ENCODE measurements around the gene SAMD8. TPM values are rescaled to one million over a fixed set of nuclear protein-coding genes. Genes with fewer than 3 reads are reported as not detected.
"Not testable (repeated sequence)": the region's sequence is repeated elsewhere in the genome, so short reads cannot be mapped to it uniquely, and the experiment has no call there.

SAMD8 gene
- total RNA-seq, 4 donors from 2014 or later: 18.5 to 36.0 (median 24.6) TPM

- no peak for TF ChIP-seq CTCF (IDR thresholded peaks at IDR 0.05)
- no peak for TF ChIP-seq POLR2A (IDR thresholded peaks at IDR 0.05)
- no peaks in the 10 kb centered on the region for H3K27me3 ChIP-seq
- WGBS, 2 donors: 80% methylated on average over 3 of the region's 6 CpGs; no CpG with 5 or more reads in 1 of the 2 donors
- H3K9me3 ChIP-seq: no peaks in the 10 kb centered on the region
- no peak overlapping the region for H3K4me3 ChIP-seq
- H3K27ac ChIP-seq: peak overlapping the region; percentile 32 to 82 (median 71)
- intact Hi-C loops (cut with DNase I): loop anchor here (5.0 kb wide), 2 partner anchors 837 to 862 kb away; no protein-coding TSS in a partner anchor
- H3K36me3 ChIP-seq: no peaks in the 10 kb centered on the region
- H3K4me1 ChIP-seq: peaks cover 21 to 59% (median 24%) of the 10 kb centered on the region in 3 donors
- DNase-seq: no peak
Measured at GRCh38 chr10:75103881-75104686, 7.4 kb upstream of the SAMD8 start.

- no peaks in the 10 kb centered on the region for H3K36me3 ChIP-seq
- peaks cover 21 to 51% (median 24%) of the 10 kb centered on the region in 3 donors for H3K4me1 ChIP-seq
- H3K27me3 ChIP-seq: no peaks in the 10 kb centered on the region
- no peaks in the 10 kb centered on the region for H3K9me3 ChIP-seq
- 49 to 60% methylated on average over 3 of the region's 3 CpGs for WGBS, 2 donors
- no peak for DNase-seq
- intact Hi-C loops (cut with DNase I): loop anchor here (5.0 kb wide), 2 partner anchors 838 to 863 kb away; no protein-coding TSS in a partner anchor
- peak overlapping the region; percentile 11 to 82 (median 68) for H3K27ac ChIP-seq
- TF ChIP-seq POLR2A (IDR thresholded peaks at IDR 0.05) (no peak), CTCF (IDR thresholded peaks at IDR 0.05) (no peak)
- H3K4me3 ChIP-seq: no peak overlapping the region
Measured at GRCh38 chr10:75104842-75105241, 6.6 kb upstream of the SAMD8 start.

GRCh38 chr10:75105576-75106197, 5.8 kb upstream of the SAMD8 start:
- no peak for DNase-seq
- H3K36me3 ChIP-seq: no peaks in the 10 kb centered on the region
- TF ChIP-seq POLR2A (IDR thresholded peaks at IDR 0.05) (no peak), CTCF (IDR thresholded peaks at IDR 0.05) (no peak)
- H3K4me3 ChIP-seq: no peak overlapping the region
- no peaks in the 10 kb centered on the region for H3K27me3 ChIP-seq
- intact Hi-C loops (cut with DNase I): no loop called here
- WGBS, 2 donors: 87 to 92% methylated on average over 6 to 7 of the region's 16 CpGs
- H3K4me1 ChIP-seq: peaks cover 21 to 50% (median 27%) of the 10 kb centered on the region in 3 donors
- peak overlapping the region in 3 of 4 donors; percentile 11 to 82 (median 79) for H3K27ac ChIP-seq
- no peaks in the 10 kb centered on the region for H3K9me3 ChIP-seq

- no peaks in the 10 kb centered on the region for H3K36me3 ChIP-seq
- TF ChIP-seq POLR2A (IDR thresholded peaks at IDR 0.05) (no peak), CTCF (IDR thresholded peaks at IDR 0.05) (no peak)
- peaks cover 21 to 53% (median 30%) of the 10 kb centered on the region in 3 donors for H3K4me1 ChIP-seq
- no peak overlapping the region for H3K4me3 ChIP-seq
- 71 to 76% methylated on average over 8 of the region's 8 CpGs for WGBS, 2 donors
- H3K9me3 ChIP-seq: no peaks in the 10 kb centered on the region
- intact Hi-C loops (cut with DNase I): no loop called here
- H3K27me3 ChIP-seq: no peaks in the 10 kb centered on the region
- no peak overlapping the region for H3K27ac ChIP-seq
- DNase-seq: no peak
Measured at GRCh38 chr10:75106242-75106641, 5.2 kb upstream of the SAMD8 start.

GRCh38 chr10:75106891-75107290, 4.6 kb upstream of the SAMD8 start:
- intact Hi-C loops (cut with DNase I); H3K27ac ChIP-seq; H3K4me3 ChIP-seq; H3K36me3 ChIP-seq; H3K9me3 ChIP-seq; H3K27me3 ChIP-seq; DNase-seq: not testable (repeated sequence)
- peaks cover 21 to 53% (median 30%) of the 10 kb centered on the region in 3 donors for H3K4me1 ChIP-seq
- 98 to 100% methylated on average over 2 to 9 of the region's 9 CpGs for WGBS, 2 donors
